Heart left ventricle (tissue), 16 donors: ENCODE results near the gene LEPR. TPM values are rescaled to one million over a fixed set of nuclear protein-coding genes. Genes with fewer than 3 reads are reported as not detected.

ENCODE experiments used
- ATAC-seq, 4 donors: fragments of 200-7000 bp; cut with Tn5 transposase; one replicate each; pipeline ENCODE4 v1.9.1; 2020 to 2022; ENCODE audit warnings: moderate library complexity in 4 of 4, mild to moderate bottlenecking in 3 of 4, moderate number of reproducible peaks in 1 of 4
- DNase-seq, 5 donors: peaks; one replicate each; pipeline ENCODE4 v3.0.0-alpha.2; 2020
- H3K27ac ChIP-seq, 12 donors: fragments of 200-600 bp; sonication (generic) in 4 of 12; one replicate each; pipeline versions ENCODE4 v1.5.0 to v1.8.0; 2016 to 2022; ENCODE audit warnings: mild to moderate bottlenecking in 2 of 12
- H3K27me3 ChIP-seq, 9 donors: fragments of 200-600 bp; sonication (generic) in 2 of 9; one replicate each; pipeline versions ENCODE4 v1.5.1 to v1.8.0; 2016 to 2022; ENCODE audit warnings: mild to moderate bottlenecking in 3 of 9
- H3K36me3 ChIP-seq, 9 donors: fragments of 200-600 bp; sonication (generic) in 2 of 9; one replicate each; pipeline versions ENCODE4 v1.5.0 to v1.8.0; 2018 to 2022; ENCODE audit warnings: mild to moderate bottlenecking in 2 of 9
- H3K4me1 ChIP-seq, 12 donors: fragments of 200-600 bp; sonication (generic) in 4 of 12; one replicate each; pipeline versions ENCODE4 v1.5.0 to v1.8.0; 2016 to 2022; ENCODE audit warnings: mild to moderate bottlenecking in 3 of 12
- H3K4me3 ChIP-seq, 12 donors: fragments of 200-600 bp; sonication (generic) in 4 of 12; one replicate each; pipeline versions ENCODE4 v1.5.0 to v1.8.0; 2017 to 2022; ENCODE audit warnings: mild to moderate bottlenecking in 9 of 12, moderate library complexity in 4 of 12
- H3K9me3 ChIP-seq, 12 donors: fragments of 200-600 bp; sonication (generic) in 4 of 12; one replicate each; pipeline versions ENCODE4 v1.5.0 to v1.8.0; 2016 to 2022; ENCODE audit warnings: mild to moderate bottlenecking in 1 of 12
- POLR2A ChIP-seq, 2 donors: fragments of 450-650 bp; IDR thresholded peaks; one replicate each; pipeline ENCODE4 v1.6.1; 2017; ENCODE audit warnings: antibody characterized with exemption in 2 of 2, mild to moderate bottlenecking in 2 of 2, moderate library complexity in 2 of 2
- WGBS, 4 donors: extraction: QIAGEN DNeasy Blood & Tissue Kit in 2 of 4; methylation state at CpG; one replicate each; pipeline versions ENCODE4 v1.1.5 to v1.1.7; 2013 to 2018; 5-methylcytosine and 5-hydroxymethylcytosine counted together
- intact Hi-C, 10 donors: fragments of 100-400 bp; cut with DNase I; formaldehyde crosslinking; loops; one replicate each; pipeline versions ENCODE4 v1.11.1 to v1.14.2; 2022
- polyA plus RNA-seq, 2 donors: library from polyadenylated mRNA; stranded (reverse); fragments of 200-250 nt; gene quantifications; one replicate each; pipeline ENCODE4 v1.2.3, GENCODE V29; 2013
- total RNA-seq, 9 donors: library from RNA; depleted of rRNA in 2 of 9; stranded (reverse); fragments of >200 nt in 2 of 9; fragmentation: NEBNext Ultra II Directional in 3 of 9; extraction: Animal tissue kit (Norgen Biotek cat#: 25700) in 3 of 9; gene quantifications; one replicate each; pipeline versions ENCODE4 v1.1.0 to v1.2.4, GENCODE V29; 2016 to 2023
- TF ChIP-seq, protein P1 (sequence below), 12 donors: fragments of 200-600 bp; sonication (generic) in 4 of 12; IDR thresholded peaks; one replicate each; pipeline versions ENCODE4 v1.5.0 to v1.8.0; 2018 to 2022; ENCODE audit warnings: antibody characterized with exemption in 12 of 12, mild to moderate bottlenecking in 5 of 12
- donor health status: ischemic (EF 13 %, LVEDD 7.1; RV severe dilation, severe dysfunction).
- donor health status: healthy with polysubstance abuse.
- donor health status: DM: no; HTN: yes; CAD: no.
- donor health status: DM: no; HTN: no; CAD: no.
- donor health status: ischemic (EF 25% LVEDD 6.9; RV normal size, moderate dysfunction).
- donor health status: ischemic (EF 25% LVEDD 5.7; RV mildly dilated, moderate dysfunction).
- donor health status: healthy.
- donor health status: DM: yes; HTN: yes; CAD: no.
- donor health status: ischemic (EF 35%, LVEDD 5.7; RV mildly dilated, moderate dysfunction).
- donor health status: nonischemic (EF 11% LVEDD 7.7; RV severe dilation, severe dysfunction).
- donor health status: DM: yes; HTN: yes; CAD: no.
- donor health status: PGD.
- donor health status: ischemic (EF 29% LVEDD 5.4; RV normal size, mild dysfunction).
- donor health status: nonischemic (EF 23%, LVEDD 6.1; RV moderate dilation, normal function).

Gene LEPR
- total and polyA plus RNA-seq, 11 donors: 1.5 to 11.6 (median 5.0) TPM

GRCh38 chr1:65401612-65402011, 18.9 kb upstream of the LEPR start:
- Histone ChIP-seq H3K4me3 (no peak overlapping the region), H3K27me3 (no peaks in the 10 kb centered on the region), H3K4me1 (no peaks in the 10 kb centered on the region), H3K9me3 (no peaks in the 10 kb centered on the region), H3K27ac (no peak overlapping the region), H3K36me3 (peaks cover 0 to 16% (median 0%) of the 10 kb centered on the region in 9 donors)
- ATAC-seq (no peak), DNase-seq (no peak)
- WGBS, 4 donors: 77 to 87% (median 84%) methylated on average over 3 of the region's 3 CpGs
- intact Hi-C loops: no loop called here
- TF ChIP-seq, protein P1, sequence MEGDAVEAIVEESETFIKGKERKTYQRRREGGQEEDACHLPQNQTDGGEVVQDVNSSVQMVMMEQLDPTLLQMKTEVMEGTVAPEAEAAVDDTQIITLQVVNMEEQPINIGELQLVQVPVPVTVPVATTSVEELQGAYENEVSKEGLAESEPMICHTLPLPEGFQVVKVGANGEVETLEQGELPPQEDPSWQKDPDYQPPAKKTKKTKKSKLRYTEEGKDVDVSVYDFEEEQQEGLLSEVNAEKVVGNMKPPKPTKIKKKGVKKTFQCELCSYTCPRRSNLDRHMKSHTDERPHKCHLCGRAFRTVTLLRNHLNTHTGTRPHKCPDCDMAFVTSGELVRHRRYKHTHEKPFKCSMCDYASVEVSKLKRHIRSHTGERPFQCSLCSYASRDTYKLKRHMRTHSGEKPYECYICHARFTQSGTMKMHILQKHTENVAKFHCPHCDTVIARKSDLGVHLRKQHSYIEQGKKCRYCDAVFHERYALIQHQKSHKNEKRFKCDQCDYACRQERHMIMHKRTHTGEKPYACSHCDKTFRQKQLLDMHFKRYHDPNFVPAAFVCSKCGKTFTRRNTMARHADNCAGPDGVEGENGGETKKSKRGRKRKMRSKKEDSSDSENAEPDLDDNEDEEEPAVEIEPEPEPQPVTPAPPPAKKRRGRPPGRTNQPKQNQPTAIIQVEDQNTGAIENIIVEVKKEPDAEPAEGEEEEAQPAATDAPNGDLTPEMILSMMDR (IDR thresholded peaks at IDR 0.05): no peak
- no peak for TF ChIP-seq POLR2A (IDR thresholded peaks at IDR 0.05)

- Histone ChIP-seq H3K36me3 (peaks cover 0 to 20% (median 6%) of the 10 kb centered on the region in 9 donors), H3K4me1 (no peaks in the 10 kb centered on the region), H3K9me3 (no peaks in the 10 kb centered on the region), H3K4me3 (no peak overlapping the region), H3K27me3 (no peaks in the 10 kb centered on the region), H3K27ac (no peak overlapping the region)
- TF ChIP-seq POLR2A (IDR thresholded peaks at IDR 0.05): no peak
- TF ChIP-seq, protein P1 (IDR thresholded peaks at IDR 0.05): no peak
- ATAC-seq: no peak
- intact Hi-C loops: no loop called here
- no peak for DNase-seq
Observed at GRCh38 chr1:65404941-65405340, 15.5 kb upstream of the LEPR start.

DNA sequence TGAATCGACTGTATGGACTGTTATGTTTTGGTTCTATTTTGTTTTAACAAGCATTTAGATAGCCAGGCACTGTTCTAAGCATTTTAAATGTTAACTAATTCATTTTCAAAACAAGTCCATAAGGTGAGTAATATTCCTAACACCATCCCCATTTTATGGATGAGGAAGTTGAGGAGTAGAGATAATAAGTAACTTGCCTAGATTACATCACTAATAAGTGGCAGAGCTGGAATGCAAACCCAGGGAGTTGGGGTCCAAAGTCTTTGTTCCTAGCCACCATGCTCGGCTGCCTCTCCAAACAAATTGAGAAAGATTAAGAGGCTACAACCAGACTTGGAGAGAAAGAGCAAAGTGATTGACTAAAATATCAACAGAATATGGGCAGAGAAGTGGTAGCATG, 12.6 kb upstream of the LEPR start:
- 85 to 94% (median 90%) methylated on average over 2 of the region's 2 CpGs for WGBS, 4 donors
- intact Hi-C loops: no loop called here
- ATAC-seq: no peak

DNA sequence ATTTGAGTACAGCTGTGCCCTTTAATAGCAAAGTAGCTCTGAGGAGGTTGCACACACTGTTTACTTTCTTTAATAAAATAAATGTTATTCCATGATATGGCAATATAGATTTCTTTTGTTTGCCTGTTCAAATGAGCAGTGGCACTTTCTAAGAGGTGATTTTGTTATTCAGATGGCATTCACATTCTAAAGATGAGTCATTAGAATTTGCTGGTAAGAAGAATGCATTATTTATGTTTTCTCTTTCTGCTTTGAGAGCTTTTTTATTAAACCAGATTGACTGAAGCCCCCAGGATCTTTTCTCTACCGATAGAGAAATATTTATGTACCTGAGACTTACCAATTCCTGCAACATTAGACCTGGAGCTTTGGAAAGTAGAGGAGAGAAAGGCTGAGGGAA, 11.2 kb upstream of the LEPR start:
- no peak overlapping the region for H3K27ac ChIP-seq
- DNase-seq (no peak), ATAC-seq (no peak)
- no peak overlapping the region for H3K4me3 ChIP-seq
- TF ChIP-seq, protein P1 (IDR thresholded peaks at IDR 0.05): no peak
- TF ChIP-seq POLR2A (IDR thresholded peaks at IDR 0.05): no peak
- intact Hi-C loops: no loop called here
- no peaks in the 10 kb centered on the region for H3K27me3 ChIP-seq
- H3K9me3 ChIP-seq: no peaks in the 10 kb centered on the region
- no peaks in the 10 kb centered on the region for H3K4me1 ChIP-seq
- 59 to 86% (median 72%) methylated on average over 1 of the region's 1 CpG for WGBS, 4 donors
- peaks cover 0 to 27% (median 4%) of the 10 kb centered on the region in 9 donors for H3K36me3 ChIP-seq

More for the DNA sequence above, 12.6 kb upstream of the LEPR start:
- Histone ChIP-seq H3K9me3 (no peaks in the 10 kb centered on the region), H3K4me1 (no peaks in the 10 kb centered on the region), H3K36me3 (peaks cover 0 to 22% (median 4%) of the 10 kb centered on the region in 9 donors), H3K27me3 (no peaks in the 10 kb centered on the region), H3K4me3 (no peak overlapping the region), H3K27ac (no peak overlapping the region)
- DNase-seq: no peak
- TF ChIP-seq, protein P1 (IDR thresholded peaks at IDR 0.05): no peak
- TF ChIP-seq POLR2A (IDR thresholded peaks at IDR 0.05): no peak
